GM12878 (cell line): ENCODE data around the gene ZNF827. TPM values are rescaled to one million over a fixed set of nuclear protein-coding genes. Genes with fewer than 3 reads are reported as not detected.
A peak's percentile ranks its signal among the peaks of the same experiment; 100 is the strongest.

Experiments
- ATAC-seq: fragments of 200-7000 bp; cut with Tn5 transposase; 3 replicates; pipeline ENCODE4 v1.9.1; 2020; ENCODE audit warnings: mild to moderate bottlenecking, moderate library complexity
- BruUV-seq: library from RNA; stranded (reverse); fragments of 400-500 nt; replicated peaks from 2 replicates; lab custom pipeline; 2021; lab: Mats Ljungman, UMichigan
- CTCF ChIA-PET: fragments of 300-600 bp; sonication (Branson Sonifier 250); formaldehyde crosslinking; extraction: SDS; loops from one replicate; lab custom pipeline; 2021; ENCODE audit warnings: inconsistent platforms; lab: Yijun Ruan, JAX
- POLR2A ChIA-PET: fragments of 350-600 bp; formaldehyde crosslinking; extraction: SDS; loops from one replicate; lab custom pipeline; 2021; ENCODE audit warnings: inconsistent platforms; lab: Charles Lee
- RAD21 ChIA-PET: fragments of 300-600 bp; sonication (Branson Sonifier 250); formaldehyde crosslinking; loops from one replicate; lab custom pipeline; 2023; ENCODE audit warnings: antibody characterized with exemption; ENCODE audit not compliant: unreplicated experiment; lab: Charles Lee
- SMC1A ChIA-PET: fragments of 300-600 bp; sonication (Branson Sonifier 250); formaldehyde crosslinking; loops from one replicate; lab custom pipeline; 2023; ENCODE audit not compliant: unreplicated experiment, uncharacterized antibody; lab: Charles Lee
- DNase-seq: peaks from one replicate; pipeline ENCODE4 v3.0.0-alpha.2; 2011; ENCODE audit warnings: low read depth, low spot score
- FAIRE-seq: peaks from 3 replicates; lab custom pipeline; 2011; peaks lifted over from hg19 to GRCh38; lab: Jason Lieb, UNC
- H2AFZ ChIP-seq: 2 replicates; pipeline ENCODE4 v1.6.0; 2011; ENCODE audit warnings: low read depth, low read length, control low read depth; ENCODE audit not compliant: control insufficient read depth
- H3K27ac ChIP-seq: 2 replicates; pipeline ENCODE4 v1.5.1; 2011; ENCODE audit warnings: control low read depth; ENCODE audit not compliant: control insufficient read depth, insufficient read depth
- H3K27me3 ChIP-seq, 2 experiments: replicated peaks in 1 of 2; 2 replicates each; pipeline versions ENCODE4 v1.6.0 to v1.6.1; 2011; ENCODE audit warnings: low read length in 1 of 2; ENCODE audit not compliant: control insufficient read depth in 2 of 2, insufficient read depth in 2 of 2
- H3K36me3 ChIP-seq, 2 experiments: 2 replicates each; pipeline ENCODE4 v1.5.1; 2011; ENCODE audit warnings: low read length in 1 of 2; ENCODE audit not compliant: control insufficient read depth in 2 of 2, insufficient read depth in 2 of 2
- H3K4me1 ChIP-seq: 2 replicates; pipeline ENCODE4 v1.6.1; 2011; ENCODE audit warnings: mild to moderate bottlenecking, low read length, moderate library complexity, mixed read lengths; ENCODE audit not compliant: control insufficient read depth, insufficient read depth
- H3K4me2 ChIP-seq: 2 replicates; pipeline ENCODE4 v1.6.0; 2011; ENCODE audit warnings: control low read depth; ENCODE audit not compliant: control insufficient read depth, insufficient read depth
- H3K4me3 ChIP-seq: fragments of 200-600 bp; sonication (generic); 2 replicates; pipeline ENCODE4 v1.5.1; 2016
- H3K79me2 ChIP-seq: 2 replicates; pipeline ENCODE4 v1.6.0; 2011; ENCODE audit warnings: low read length; ENCODE audit not compliant: control insufficient read depth, insufficient read depth
- H3K9ac ChIP-seq: 2 replicates; pipeline ENCODE4 v1.8.0; 2011; ENCODE audit warnings: low read length, control low read depth, mixed read lengths; ENCODE audit not compliant: control insufficient read depth, insufficient read depth
- H3K9me3 ChIP-seq: replicated peaks from 3 replicates; pipeline ENCODE4 v1.5.1; 2011; ENCODE audit warnings: mild to moderate bottlenecking, low read length; ENCODE audit not compliant: control insufficient read depth, insufficient read depth
- H4K20me1 ChIP-seq: 2 replicates; pipeline ENCODE4 v1.6.0; 2011; ENCODE audit not compliant: control insufficient read depth, insufficient read depth
- BACH1 ChIP-seq: fragments of 450-650 bp; IDR thresholded peaks from 2 replicates; pipeline ENCODE4 v1.6.1; 2017; ENCODE audit warnings: mild to moderate bottlenecking, borderline replicate concordance
- CBFB ChIP-seq: IDR thresholded peaks from 2 replicates; pipeline ENCODE4 v1.6.1; 2016; ENCODE audit warnings: antibody characterized with exemption, low read depth
- DPF2 ChIP-seq: fragments of 450-650 bp; IDR thresholded peaks from 2 replicates; pipeline ENCODE4 v1.6.1; 2017; ENCODE audit warnings: mild to moderate bottlenecking
- HDAC2 ChIP-seq: fragments of 200-600 bp; sonication (generic); IDR thresholded peaks from 2 replicates; pipeline ENCODE4 v1.6.1; 2017
- JUNB ChIP-seq: IDR thresholded peaks from 2 replicates; pipeline ENCODE4 v1.6.1; 2016; ENCODE audit warnings: antibody characterized with exemption, mild to moderate bottlenecking
- KAT2A ChIP-seq: conservative IDR thresholded peaks from 2 replicates; pipeline ENCODE4 v1.6.1; 2011; ENCODE audit warnings: low read depth, low read length; ENCODE audit not compliant: control insufficient read depth
- MEF2B ChIP-seq: fragments of 450-650 bp; IDR thresholded peaks from 2 replicates; pipeline ENCODE4 v1.6.1; 2018; ENCODE audit warnings: mild to moderate bottlenecking, moderate library complexity; ENCODE audit not compliant: partially characterized antibody, poor library complexity, severe bottlenecking
- MXI1 ChIP-seq: fragments of 150-350 bp; IDR thresholded peaks from 2 replicates; pipeline ENCODE4 v1.6.1; 2011; ENCODE audit warnings: low read depth, mild to moderate bottlenecking, inconsistent platforms, low read length, improper control_type of control experiment
- NBN ChIP-seq: fragments of 450-650 bp; IDR thresholded peaks from 2 replicates; pipeline ENCODE4 v1.6.1; 2016
- SP1 ChIP-seq: IDR thresholded peaks from one replicate; pipeline ENCODE4 v1.6.1; 2011; ENCODE audit warnings: low read depth, low read length
- ZBED1 ChIP-seq: IDR thresholded peaks from 2 replicates; pipeline ENCODE4 v1.6.1; 2016; ENCODE audit warnings: borderline replicate concordance
- ZNF207 ChIP-seq: fragments of 450-650 bp; IDR thresholded peaks from 2 replicates; pipeline ENCODE4 v1.6.1; 2014; ENCODE audit warnings: antibody characterized with exemption, mild to moderate bottlenecking, borderline replicate concordance
- ZNF622 ChIP-seq: fragments of 450-650 bp; IDR thresholded peaks from 2 replicates; pipeline ENCODE4 v1.6.1; 2017; ENCODE audit warnings: mild to moderate bottlenecking, inconsistent platforms
- WGBS: methylation state at CpG from one replicate; pipeline ENCODE4 v1.1.6; 2016; ENCODE audit warnings: low lambda C conversion rate; ENCODE audit not compliant: insufficient replicate concordance, insufficient coverage; ENCODE audit errors: missing lambda C conversion rate; 5-methylcytosine and 5-hydroxymethylcytosine counted together
- in situ Hi-C: fragments of 300-500 bp; cut with MboI; formaldehyde crosslinking; loops from 9 replicates; pipeline ENCODE4 v1.14.3; 2018; ENCODE audit warnings: mixed read lengths
- intact Hi-C: fragments of 100-400 bp; cut with micrococcal nuclease; formaldehyde crosslinking; loops from one replicate; pipeline ENCODE4 v1.14.2; 2022; ENCODE audit not compliant: unreplicated experiment
- polyA plus RNA-seq, 11 experiments: library from polyadenylated mRNA; depleted of rRNA in 4 of 11; unstranded in 6 of 11; stranded (reverse) in 5 of 11; fragments of >200 nt; fragmentation: Nextera tagmentation in 4 of 11; fragmentation: Illumina TruSeq in 1 of 11; extraction: Ambion mirVana in 4 of 11; extraction: Trizol in 1 of 11; gene quantifications; 1 replicate in 1 of 11; 2 replicates in 10 of 11; pipeline versions ENCODE4 v1.2.1 to v1.2.3, GENCODE V29; 2011 to 2016; ENCODE audit warnings: inconsistent platforms in 2 of 11, missing spikeins in 2 of 11, low read depth in 1 of 11
- total RNA-seq, 4 experiments: library from RNA; depleted of rRNA in 3 of 4; stranded (reverse); fragments of >200 nt in 3 of 4; fragmentation: Illumina TruSeq in 1 of 4; extraction: Trizol in 1 of 4; gene quantifications; 2 replicates each; pipeline versions ENCODE4 v1.2.1 to v1.2.3, GENCODE V29; 2013 to 2021
- TF ChIP-seq, protein P1 (sequence below): fragments of 450-650 bp; IDR thresholded peaks from 2 replicates; pipeline ENCODE4 v1.6.1; 2017; ENCODE audit warnings: mild to moderate bottlenecking, low read depth, inconsistent platforms; ENCODE audit not compliant: poor library complexity, severe bottlenecking
- TF ChIP-seq, protein P2 (sequence below): fragments of 450-650 bp; IDR thresholded peaks from 2 replicates; pipeline ENCODE4 v1.6.1; 2016; ENCODE audit warnings: mild to moderate bottlenecking
- TF ChIP-seq, protein P3 (sequence below): fragments of 450-650 bp; IDR thresholded peaks from 2 replicates; pipeline ENCODE4 v1.6.1; 2017; ENCODE audit warnings: mild to moderate bottlenecking

ZNF827 gene
- total and polyA plus RNA-seq, 10 of the 15 experiments (the other 5 are each of a cell fraction or from before 2014, with no cell fraction given), result 3.8 to 31.5 (median 13.6) TPM

DNA sequence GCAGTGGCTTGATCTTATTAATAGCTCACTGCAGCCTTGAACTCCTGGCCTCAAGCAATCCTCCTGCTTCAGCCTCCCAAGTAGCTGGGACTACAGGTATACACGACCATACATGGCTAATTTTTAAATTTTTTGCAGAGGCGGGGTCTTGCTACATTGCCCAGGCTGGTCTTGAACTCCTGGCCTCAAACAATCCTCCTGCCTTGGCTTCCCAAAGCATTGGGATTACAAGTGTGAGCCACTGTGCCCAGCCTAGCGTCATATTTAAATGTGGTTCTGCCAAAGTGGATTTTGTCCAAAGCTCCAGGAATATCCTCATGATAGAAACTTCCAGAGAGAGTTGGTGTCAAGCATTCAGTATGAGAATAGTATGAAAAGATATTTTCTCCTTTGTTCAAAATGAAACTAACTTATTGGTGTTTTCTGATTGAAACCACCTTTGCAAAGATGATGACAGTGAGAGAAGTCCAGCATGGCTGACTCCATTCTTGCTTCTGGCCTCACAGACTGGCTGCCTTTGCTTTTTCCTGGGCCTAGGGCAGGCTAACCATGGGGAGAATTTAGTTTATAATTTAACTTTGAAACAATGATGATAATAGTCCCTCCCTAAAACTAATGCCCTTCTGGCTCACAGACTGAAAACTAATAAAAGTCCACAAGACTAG lies 129.6 kb downstream of the ZNF827 start (continued):
- TF ChIP-seq, protein P1, sequence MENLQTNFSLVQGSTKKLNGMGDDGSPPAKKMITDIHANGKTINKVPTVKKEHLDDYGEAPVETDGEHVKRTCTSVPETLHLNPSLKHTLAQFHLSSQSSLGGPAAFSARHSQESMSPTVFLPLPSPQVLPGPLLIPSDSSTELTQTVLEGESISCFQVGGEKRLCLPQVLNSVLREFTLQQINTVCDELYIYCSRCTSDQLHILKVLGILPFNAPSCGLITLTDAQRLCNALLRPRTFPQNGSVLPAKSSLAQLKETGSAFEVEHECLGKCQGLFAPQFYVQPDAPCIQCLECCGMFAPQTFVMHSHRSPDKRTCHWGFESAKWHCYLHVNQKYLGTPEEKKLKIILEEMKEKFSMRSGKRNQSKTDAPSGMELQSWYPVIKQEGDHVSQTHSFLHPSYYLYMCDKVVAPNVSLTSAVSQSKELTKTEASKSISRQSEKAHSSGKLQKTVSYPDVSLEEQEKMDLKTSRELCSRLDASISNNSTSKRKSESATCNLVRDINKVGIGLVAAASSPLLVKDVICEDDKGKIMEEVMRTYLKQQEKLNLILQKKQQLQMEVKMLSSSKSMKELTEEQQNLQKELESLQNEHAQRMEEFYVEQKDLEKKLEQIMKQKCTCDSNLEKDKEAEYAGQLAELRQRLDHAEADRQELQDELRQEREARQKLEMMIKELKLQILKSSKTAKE, result no peak

DNA sequence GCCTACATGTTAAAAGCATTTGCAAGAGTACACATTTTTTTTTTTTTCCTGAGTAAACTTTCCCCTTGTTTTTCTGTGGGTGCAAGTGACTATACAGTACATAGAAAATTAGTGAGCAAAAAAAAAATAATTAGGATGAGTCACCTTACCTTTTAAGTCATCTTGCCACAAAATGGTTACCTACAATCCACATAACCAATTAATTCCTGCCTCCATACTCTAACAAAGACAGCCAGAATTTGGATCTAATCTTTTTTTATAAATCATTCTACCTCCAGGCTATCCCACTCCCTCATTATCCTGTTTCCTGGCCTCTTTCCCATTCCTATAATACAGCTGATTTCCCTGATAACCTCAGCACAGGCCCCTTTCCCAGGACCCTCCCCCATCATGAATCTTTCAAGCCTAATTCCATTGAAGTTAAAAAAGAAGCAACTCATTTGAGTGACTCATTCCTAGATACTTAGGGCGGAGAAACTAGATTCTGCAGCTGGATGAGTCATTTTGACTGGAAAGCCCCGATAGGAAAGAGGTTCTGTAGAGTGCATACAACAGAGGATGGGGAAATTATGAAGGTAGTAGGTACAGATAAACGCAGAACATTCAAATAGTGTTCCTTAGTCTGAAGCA lies 130.5 kb downstream of the ZNF827 start:
- no TSS peak for BruUV-seq
- intact Hi-C loops, result loop anchor here (1.0 to 5.0 kb wide), 8 partner anchors 16 to 631 kb away; partner anchors contain the start of gene MMAA
- TF ChIP-seq HDAC2 (no peak), MXI1 (no peak), ZNF207 (peak; percentile 88; the same call in 1 of the 2 replicates), CBFB (peak; percentile 47; the same call in 1 of the 2 replicates), DPF2 (peak; percentile 99), SP1 (peak; percentile 62), BACH1 (peak; percentile 36; the same call in 1 of the 2 replicates), ZNF622 (no peak), NBN (peak; percentile 62), MEF2B (peak; percentile 55), KAT2A (no peak), JUNB (peak; percentile 99), ZBED1 (peak; percentile 89)
- TF ChIP-seq, protein P2, sequence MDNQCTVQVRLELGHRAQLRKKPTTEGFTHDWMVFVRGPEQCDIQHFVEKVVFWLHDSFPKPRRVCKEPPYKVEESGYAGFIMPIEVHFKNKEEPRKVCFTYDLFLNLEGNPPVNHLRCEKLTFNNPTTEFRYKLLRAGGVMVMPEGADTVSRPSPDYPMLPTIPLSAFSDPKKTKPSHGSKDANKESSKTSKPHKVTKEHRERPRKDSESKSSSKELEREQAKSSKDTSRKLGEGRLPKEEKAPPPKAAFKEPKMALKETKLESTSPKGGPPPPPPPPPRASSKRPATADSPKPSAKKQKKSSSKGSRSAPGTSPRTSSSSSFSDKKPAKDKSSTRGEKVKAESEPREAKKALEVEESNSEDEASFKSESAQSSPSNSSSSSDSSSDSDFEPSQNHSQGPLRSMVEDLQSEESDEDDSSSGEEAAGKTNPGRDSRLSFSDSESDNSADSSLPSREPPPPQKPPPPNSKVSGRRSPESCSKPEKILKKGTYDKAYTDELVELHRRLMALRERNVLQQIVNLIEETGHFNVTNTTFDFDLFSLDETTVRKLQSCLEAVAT, result no peak
- TF ChIP-seq, protein P3, sequence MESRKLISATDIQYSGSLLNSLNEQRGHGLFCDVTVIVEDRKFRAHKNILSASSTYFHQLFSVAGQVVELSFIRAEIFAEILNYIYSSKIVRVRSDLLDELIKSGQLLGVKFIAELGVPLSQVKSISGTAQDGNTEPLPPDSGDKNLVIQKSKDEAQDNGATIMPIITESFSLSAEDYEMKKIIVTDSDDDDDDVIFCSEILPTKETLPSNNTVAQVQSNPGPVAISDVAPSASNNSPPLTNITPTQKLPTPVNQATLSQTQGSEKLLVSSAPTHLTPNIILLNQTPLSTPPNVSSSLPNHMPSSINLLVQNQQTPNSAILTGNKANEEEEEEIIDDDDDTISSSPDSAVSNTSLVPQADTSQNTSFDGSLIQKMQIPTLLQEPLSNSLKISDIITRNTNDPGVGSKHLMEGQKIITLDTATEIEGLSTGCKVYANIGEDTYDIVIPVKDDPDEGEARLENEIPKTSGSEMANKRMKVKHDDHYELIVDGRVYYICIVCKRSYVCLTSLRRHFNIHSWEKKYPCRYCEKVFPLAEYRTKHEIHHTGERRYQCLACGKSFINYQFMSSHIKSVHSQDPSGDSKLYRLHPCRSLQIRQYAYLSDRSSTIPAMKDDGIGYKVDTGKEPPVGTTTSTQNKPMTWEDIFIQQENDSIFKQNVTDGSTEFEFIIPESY, result no peak

More for the DNA sequence above, 130.5 kb downstream of the ZNF827 start:
- Histone ChIP-seq H2AFZ (no peak overlapping the region), H3K4me2 (peak overlapping the region; percentile 69), H3K4me3 (peak overlapping the region; percentile 18; the same call in 1 of the 2 replicates), H3K9me3 (peaks cover 16% of the 10 kb centered on the region), H3K9ac (peak overlapping the region; percentile 26; the same call in 1 of the 2 replicates), H3K27ac (peak overlapping the region; percentile 90), H3K36me3 (peaks cover 0 to 14% of the 10 kb centered on the region in 2 experiments), H3K4me1 (peaks cover 36% of the 10 kb centered on the region), H4K20me1 (no peaks in the 10 kb centered on the region), H3K79me2 (no peaks in the 10 kb centered on the region; the same call in none of the 2 replicates), H3K27me3 (no peaks in the 10 kb centered on the region)
- ChIA-PET CTCF (interaction anchor here (0.8 to 2.9 kb wide), 4 partner anchors 14 to 191 kb away, joined by 3 to 8 read pairs (median 6); no protein-coding TSS in a partner anchor), SMC1A (interaction anchor here (0.6 to 4.0 kb wide), 16 partner anchors 11 to 191 kb away, joined by 3 to 42 read pairs (median 4); no protein-coding TSS in a partner anchor), RAD21 (interaction anchor here (1.0 to 2.7 kb wide), 6 partner anchors 12 to 465 kb away, joined by 4 to 23 read pairs (median 6); partner anchors contain the start of gene MMAA), POLR2A (interaction anchor here (0.7 to 2.7 kb wide), 7 partner anchors 10 to 187 kb away, joined by 3 to 11 read pairs (median 3); no protein-coding TSS in a partner anchor)
- peak; percentile 86 for DNase-seq
- 0% methylated on average over 3 of the region's 3 CpGs for WGBS
- in situ Hi-C loops, result no loop called here
- ATAC-seq, result peak; percentile 87
- peak; percentile 91 for FAIRE-seq
